Ectodermal cell (in vitro differentiated cells): ENCODE data around the gene SCUBE3.

Source experiments
- H3K27ac ChIP-seq: 2 replicates; pipeline ENCODE4 v1.7.0; 2013; ENCODE audit warnings: mild to moderate bottlenecking, low read depth, low read length; ENCODE audit not compliant: insufficient read depth, poor library complexity, severe bottlenecking
- H3K27me3 ChIP-seq: 2 replicates; pipeline ENCODE4 v1.7.0; 2013; ENCODE audit warnings: mild to moderate bottlenecking, low read length; ENCODE audit not compliant: insufficient read depth, control insufficient read depth, poor library complexity, severe bottlenecking
- H3K36me3 ChIP-seq: one replicate; pipeline ENCODE4 v1.7.0; 2013; ENCODE audit warnings: low read length; ENCODE audit not compliant: control insufficient read depth, insufficient read depth
- H3K4me1 ChIP-seq: one replicate; pipeline ENCODE4 v1.7.0; 2013; ENCODE audit warnings: low read length; ENCODE audit not compliant: control insufficient read depth, insufficient read depth
- H3K4me3 ChIP-seq: 2 replicates; pipeline ENCODE4 v1.7.0; 2013; ENCODE audit warnings: low read depth, low read length, control low read depth; ENCODE audit not compliant: insufficient read depth
- H3K9me3 ChIP-seq: 2 replicates; pipeline ENCODE4 v1.7.0; 2013; ENCODE audit warnings: mild to moderate bottlenecking, low read length, moderate library complexity; ENCODE audit not compliant: control insufficient read depth
- WGBS, 2 experiments: methylation state at CpG; one replicate each; pipeline ENCODE4 v1.1.7; 2013; ENCODE audit warnings: missing lambda C conversion rate in 2 of 2; 5-methylcytosine and 5-hydroxymethylcytosine counted together

The SCUBE3 gene

GRCh38 chr6:35173044-35173426, 40.7 kb upstream of the SCUBE3 start:
- 79 to 82% methylated on average over 5 of the region's 5 CpGs for WGBS, 2 experiments
- peaks cover 5% of the 10 kb centered on the region for H3K4me1 ChIP-seq
- H3K27me3 ChIP-seq, result no peaks in the 10 kb centered on the region
- no peaks in the 10 kb centered on the region for H3K36me3 ChIP-seq
- no peak overlapping the region for H3K27ac ChIP-seq
- H3K9me3 ChIP-seq, result no peaks in the 10 kb centered on the region
- no peak overlapping the region for H3K4me3 ChIP-seq

GRCh38 chr6:35173427-35174087, 40.2 kb upstream of the SCUBE3 start:
- Histone ChIP-seq H3K27me3 (no peaks in the 10 kb centered on the region), H3K4me3 (no peak overlapping the region), H3K36me3 (no peaks in the 10 kb centered on the region), H3K4me1 (peaks cover 5% of the 10 kb centered on the region), H3K9me3 (no peaks in the 10 kb centered on the region), H3K27ac (no peak overlapping the region)
- 73 to 78% methylated on average over 7 of the region's 7 CpGs for WGBS, 2 experiments

GRCh38 chr6:35174088-35174434, 39.7 kb upstream of the SCUBE3 start:
- Histone ChIP-seq H3K36me3 (no peaks in the 10 kb centered on the region), H3K27ac (no peak overlapping the region), H3K27me3 (no peaks in the 10 kb centered on the region), H3K4me1 (peaks cover 8% of the 10 kb centered on the region), H3K9me3 (no peaks in the 10 kb centered on the region), H3K4me3 (no peak overlapping the region)
- 81 to 91% methylated on average over 2 of the region's 2 CpGs for WGBS, 2 experiments

- Histone ChIP-seq H3K36me3 (no peaks in the 10 kb centered on the region), H3K27me3 (no peaks in the 10 kb centered on the region), H3K4me1 (peaks cover 8% of the 10 kb centered on the region), H3K4me3 (no peak overlapping the region), H3K27ac (no peak overlapping the region), H3K9me3 (no peaks in the 10 kb centered on the region)
- WGBS, 2 experiments, result 98 to 100% methylated on average over 1 to 4 of the region's 4 CpGs
Measured at GRCh38 chr6:35174501-35174900, 39.3 kb upstream of the SCUBE3 start.

GRCh38 chr6:35176301-35177024, 37.3 kb upstream of the SCUBE3 start:
- H3K36me3 ChIP-seq, result no peaks in the 10 kb centered on the region
- WGBS, 2 experiments, result 80 to 86% methylated on average over 3 of the region's 3 CpGs
- no peak overlapping the region for H3K27ac ChIP-seq
- peaks cover 15% of the 10 kb centered on the region for H3K4me1 ChIP-seq
- H3K27me3 ChIP-seq, result peaks cover under 1% of the 10 kb centered on the region
- H3K4me3 ChIP-seq, result no peak overlapping the region
- H3K9me3 ChIP-seq, result no peaks in the 10 kb centered on the region

GRCh38 chr6:35177157-35177556, 36.6 kb upstream of the SCUBE3 start:
- Histone ChIP-seq H3K9me3 (no peaks in the 10 kb centered on the region), H3K4me1 (peaks cover 15% of the 10 kb centered on the region), H3K36me3 (no peaks in the 10 kb centered on the region), H3K4me3 (no peak overlapping the region), H3K27me3 (peaks cover 8% of the 10 kb centered on the region), H3K27ac (no peak overlapping the region)
- WGBS, 2 experiments, result 84 to 90% methylated on average over 3 of the region's 3 CpGs

GRCh38 chr6:35177596-35177995, 36.2 kb upstream of the SCUBE3 start:
- peaks cover 15% of the 10 kb centered on the region for H3K4me1 ChIP-seq
- WGBS, 2 experiments, result 93 to 96% methylated on average over 2 of the region's 2 CpGs

GRCh38 chr6:35178012-35178411, 35.7 kb upstream of the SCUBE3 start:
- Histone ChIP-seq H3K4me1 (peaks cover 15% of the 10 kb centered on the region), H3K4me3 (no peak overlapping the region), H3K27ac (no peak overlapping the region), H3K36me3 (no peaks in the 10 kb centered on the region), H3K9me3 (no peaks in the 10 kb centered on the region), H3K27me3 (peaks cover 9% of the 10 kb centered on the region)
- WGBS, 2 experiments, result 87 to 94% methylated on average over 2 of the region's 2 CpGs

More at GRCh38 chr6:35177596-35177995, 36.2 kb upstream of the SCUBE3 start:
- Histone ChIP-seq H3K36me3 (no peaks in the 10 kb centered on the region), H3K9me3 (no peaks in the 10 kb centered on the region), H3K27ac (no peak overlapping the region), H3K4me3 (no peak overlapping the region), H3K27me3 (peaks cover 9% of the 10 kb centered on the region)

GRCh38 chr6:35178932-35179832, 34.6 kb upstream of the SCUBE3 start:
- WGBS, 2 experiments, result 74 to 81% methylated on average over 5 of the region's 5 CpGs
- Histone ChIP-seq H3K27ac (no peak overlapping the region), H3K36me3 (no peaks in the 10 kb centered on the region), H3K9me3 (no peaks in the 10 kb centered on the region), H3K4me3 (no peak overlapping the region), H3K4me1 (peaks cover 10% of the 10 kb centered on the region), H3K27me3 (peaks cover 9% of the 10 kb centered on the region)
